Gastrocnemius medialis (tissue), 4 donors: Measurements from ENCODE around the gene ATP2B1.

Experiments used
- POLR2A ChIP-seq, 2 donors: fragments of 450-650 bp; IDR thresholded peaks; one replicate each; pipeline ENCODE4 v1.6.1; 2017; ENCODE audit warnings: antibody characterized with exemption in 2 of 2, mild to moderate bottlenecking in 2 of 2, moderate library complexity in 2 of 2
- TF ChIP-seq, protein P1 (sequence below), 5 experiments: fragments of 450-650 bp in 3 of 5; fragments of 200-600 bp in 2 of 5; sonication (generic) in 2 of 5; IDR thresholded peaks in 4 of 5; conservative IDR thresholded peaks in 1 of 5; 1 replicate in 4 of 5; 2 replicates in 1 of 5; pipeline ENCODE4 v1.5.1; 2016 to 2019; ENCODE audit warnings: antibody characterized with exemption in 5 of 5, mild to moderate bottlenecking in 3 of 5, moderate library complexity in 3 of 5

DNA sequence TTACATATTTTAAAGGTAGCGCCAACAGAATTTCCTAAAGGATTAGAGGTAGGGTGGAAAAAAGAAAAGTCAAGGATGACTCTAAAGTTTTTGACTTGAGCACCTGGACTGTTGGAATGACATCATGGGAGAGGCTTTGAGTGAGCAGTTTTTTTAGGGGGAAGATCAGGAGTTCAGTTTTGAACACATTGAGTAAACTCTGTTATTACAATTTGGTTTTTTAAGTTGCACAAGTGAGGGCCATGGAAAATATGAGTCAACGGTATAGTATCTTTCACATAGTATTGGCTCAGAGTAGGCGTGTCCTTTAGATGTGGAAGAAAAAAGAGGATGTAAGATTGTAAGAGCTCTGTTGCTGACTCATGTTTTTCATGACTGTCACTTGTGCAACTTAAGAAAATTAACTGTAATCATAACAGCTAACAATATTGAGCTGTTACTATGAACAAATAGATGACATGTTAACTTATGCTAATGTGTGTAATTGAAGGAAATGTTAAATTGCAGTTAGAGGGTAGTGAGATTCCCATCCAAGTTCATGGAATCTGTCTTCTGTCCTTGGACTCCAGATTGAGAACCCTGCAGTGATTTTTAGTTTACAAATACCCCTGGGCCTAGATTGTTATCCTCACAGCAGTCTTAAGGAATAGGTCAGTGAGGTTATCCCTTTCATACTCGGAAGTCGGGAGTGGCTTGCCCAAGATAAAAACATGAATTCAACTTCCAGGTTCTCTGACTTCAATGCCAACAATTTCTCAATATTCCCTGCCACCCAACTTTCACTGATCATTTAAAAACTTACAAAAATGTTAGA, 48.2 kb upstream of the ATP2B1 start:
- no peak for TF ChIP-seq POLR2A (IDR thresholded peaks at IDR 0.05)
- TF ChIP-seq, protein P1, sequence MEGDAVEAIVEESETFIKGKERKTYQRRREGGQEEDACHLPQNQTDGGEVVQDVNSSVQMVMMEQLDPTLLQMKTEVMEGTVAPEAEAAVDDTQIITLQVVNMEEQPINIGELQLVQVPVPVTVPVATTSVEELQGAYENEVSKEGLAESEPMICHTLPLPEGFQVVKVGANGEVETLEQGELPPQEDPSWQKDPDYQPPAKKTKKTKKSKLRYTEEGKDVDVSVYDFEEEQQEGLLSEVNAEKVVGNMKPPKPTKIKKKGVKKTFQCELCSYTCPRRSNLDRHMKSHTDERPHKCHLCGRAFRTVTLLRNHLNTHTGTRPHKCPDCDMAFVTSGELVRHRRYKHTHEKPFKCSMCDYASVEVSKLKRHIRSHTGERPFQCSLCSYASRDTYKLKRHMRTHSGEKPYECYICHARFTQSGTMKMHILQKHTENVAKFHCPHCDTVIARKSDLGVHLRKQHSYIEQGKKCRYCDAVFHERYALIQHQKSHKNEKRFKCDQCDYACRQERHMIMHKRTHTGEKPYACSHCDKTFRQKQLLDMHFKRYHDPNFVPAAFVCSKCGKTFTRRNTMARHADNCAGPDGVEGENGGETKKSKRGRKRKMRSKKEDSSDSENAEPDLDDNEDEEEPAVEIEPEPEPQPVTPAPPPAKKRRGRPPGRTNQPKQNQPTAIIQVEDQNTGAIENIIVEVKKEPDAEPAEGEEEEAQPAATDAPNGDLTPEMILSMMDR (IDR thresholded peaks at IDR 0.05 in 4 of 5, conservative IDR thresholded peaks at IDR 0.05 in 1 of 5) = no peak
